Ishikawa (cell line): ENCODE results near the gene ACTR3.

Experiments used
- CEBPB ChIP-seq: IDR thresholded peaks from 2 replicates; pipeline ENCODE4 v1.6.1; 2012
- CREB1 ChIP-seq: IDR thresholded peaks from 2 replicates; pipeline ENCODE4 v1.6.1; 2012; ENCODE audit warnings: low read depth
- EGR1 ChIP-seq: IDR thresholded peaks from 2 replicates; pipeline ENCODE4 v1.6.1; 2012
- EP300 ChIP-seq: IDR thresholded peaks from 2 replicates; pipeline ENCODE4 v1.6.1; 2012; ENCODE audit warnings: borderline replicate concordance
- FOXM1 ChIP-seq: IDR thresholded peaks from 2 replicates; pipeline ENCODE4 v1.6.1; 2012; ENCODE audit warnings: low read depth, borderline replicate concordance
- NFIC ChIP-seq: IDR thresholded peaks from 2 replicates; pipeline ENCODE4 v1.6.1; 2012
- RAD21 ChIP-seq: IDR thresholded peaks from 2 replicates; pipeline ENCODE4 v1.6.1; 2012; ENCODE audit warnings: low read depth
- TAF1 ChIP-seq: IDR thresholded peaks from 2 replicates; pipeline ENCODE4 v1.6.1; 2012; ENCODE audit warnings: low read depth, mild to moderate bottlenecking
- TCF12 ChIP-seq: IDR thresholded peaks from 2 replicates; pipeline ENCODE4 v1.6.1; 2012; ENCODE audit warnings: low read depth
- TEAD4 ChIP-seq: IDR thresholded peaks from 2 replicates; pipeline ENCODE4 v1.6.1; 2012
- YY1 ChIP-seq: IDR thresholded peaks from 2 replicates; pipeline ENCODE4 v1.6.1; 2012; ENCODE audit warnings: low read depth
- ZBTB7A ChIP-seq: IDR thresholded peaks from 2 replicates; pipeline ENCODE4 v1.6.1; 2012; ENCODE audit warnings: low read depth
- TF ChIP-seq, protein P1 (sequence below): IDR thresholded peaks from 2 replicates; pipeline ENCODE4 v1.6.1; 2012
- TF ChIP-seq, protein P2 (sequence below): IDR thresholded peaks from 2 replicates; pipeline ENCODE4 v1.6.1; 2012; ENCODE audit warnings: low read depth, mild to moderate bottlenecking
- TF ChIP-seq, protein P3 (sequence below): IDR thresholded peaks from 2 replicates; pipeline ENCODE4 v1.6.1; 2012

The ACTR3 gene

DNA sequence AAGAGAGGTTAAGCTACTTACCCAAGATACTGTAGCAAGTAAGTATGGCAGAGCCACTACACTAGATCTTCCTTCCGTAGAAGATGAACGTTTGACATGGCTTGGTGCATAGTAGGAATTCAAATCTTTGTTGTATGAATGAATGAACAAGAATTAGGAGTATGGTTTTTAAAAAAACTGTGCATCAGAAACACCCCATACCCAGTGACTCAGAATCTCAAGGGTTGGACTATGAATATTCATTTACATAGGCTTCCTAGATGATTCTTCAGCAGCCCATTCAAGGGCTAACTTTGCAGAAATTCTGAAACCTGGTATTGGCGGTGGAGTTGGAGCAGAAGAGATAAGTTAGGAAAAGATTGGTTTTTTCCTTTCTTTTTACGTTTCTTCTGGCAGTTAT, 5.4 kb downstream of the ACTR3 start:
- no peak for TF ChIP-seq YY1
- no peak for TF ChIP-seq EGR1
- TF ChIP-seq CREB1, result no peak
- no peak for TF ChIP-seq RAD21
- TF ChIP-seq EP300, result no peak
- no peak for TF ChIP-seq ZBTB7A
- TF ChIP-seq, protein P1, sequence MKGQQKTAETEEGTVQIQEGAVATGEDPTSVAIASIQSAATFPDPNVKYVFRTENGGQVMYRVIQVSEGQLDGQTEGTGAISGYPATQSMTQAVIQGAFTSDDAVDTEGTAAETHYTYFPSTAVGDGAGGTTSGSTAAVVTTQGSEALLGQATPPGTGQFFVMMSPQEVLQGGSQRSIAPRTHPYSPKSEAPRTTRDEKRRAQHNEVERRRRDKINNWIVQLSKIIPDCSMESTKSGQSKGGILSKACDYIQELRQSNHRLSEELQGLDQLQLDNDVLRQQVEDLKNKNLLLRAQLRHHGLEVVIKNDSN, result no peak
- TF ChIP-seq NFIC, result no peak
- no peak for TF ChIP-seq TEAD4
- TF ChIP-seq, protein P2, sequence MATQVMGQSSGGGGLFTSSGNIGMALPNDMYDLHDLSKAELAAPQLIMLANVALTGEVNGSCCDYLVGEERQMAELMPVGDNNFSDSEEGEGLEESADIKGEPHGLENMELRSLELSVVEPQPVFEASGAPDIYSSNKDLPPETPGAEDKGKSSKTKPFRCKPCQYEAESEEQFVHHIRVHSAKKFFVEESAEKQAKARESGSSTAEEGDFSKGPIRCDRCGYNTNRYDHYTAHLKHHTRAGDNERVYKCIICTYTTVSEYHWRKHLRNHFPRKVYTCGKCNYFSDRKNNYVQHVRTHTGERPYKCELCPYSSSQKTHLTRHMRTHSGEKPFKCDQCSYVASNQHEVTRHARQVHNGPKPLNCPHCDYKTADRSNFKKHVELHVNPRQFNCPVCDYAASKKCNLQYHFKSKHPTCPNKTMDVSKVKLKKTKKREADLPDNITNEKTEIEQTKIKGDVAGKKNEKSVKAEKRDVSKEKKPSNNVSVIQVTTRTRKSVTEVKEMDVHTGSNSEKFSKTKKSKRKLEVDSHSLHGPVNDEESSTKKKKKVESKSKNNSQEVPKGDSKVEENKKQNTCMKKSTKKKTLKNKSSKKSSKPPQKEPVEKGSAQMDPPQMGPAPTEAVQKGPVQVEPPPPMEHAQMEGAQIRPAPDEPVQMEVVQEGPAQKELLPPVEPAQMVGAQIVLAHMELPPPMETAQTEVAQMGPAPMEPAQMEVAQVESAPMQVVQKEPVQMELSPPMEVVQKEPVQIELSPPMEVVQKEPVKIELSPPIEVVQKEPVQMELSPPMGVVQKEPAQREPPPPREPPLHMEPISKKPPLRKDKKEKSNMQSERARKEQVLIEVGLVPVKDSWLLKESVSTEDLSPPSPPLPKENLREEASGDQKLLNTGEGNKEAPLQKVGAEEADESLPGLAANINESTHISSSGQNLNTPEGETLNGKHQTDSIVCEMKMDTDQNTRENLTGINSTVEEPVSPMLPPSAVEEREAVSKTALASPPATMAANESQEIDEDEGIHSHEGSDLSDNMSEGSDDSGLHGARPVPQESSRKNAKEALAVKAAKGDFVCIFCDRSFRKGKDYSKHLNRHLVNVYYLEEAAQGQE, result no peak
- TF ChIP-seq FOXM1, result no peak

DNA sequence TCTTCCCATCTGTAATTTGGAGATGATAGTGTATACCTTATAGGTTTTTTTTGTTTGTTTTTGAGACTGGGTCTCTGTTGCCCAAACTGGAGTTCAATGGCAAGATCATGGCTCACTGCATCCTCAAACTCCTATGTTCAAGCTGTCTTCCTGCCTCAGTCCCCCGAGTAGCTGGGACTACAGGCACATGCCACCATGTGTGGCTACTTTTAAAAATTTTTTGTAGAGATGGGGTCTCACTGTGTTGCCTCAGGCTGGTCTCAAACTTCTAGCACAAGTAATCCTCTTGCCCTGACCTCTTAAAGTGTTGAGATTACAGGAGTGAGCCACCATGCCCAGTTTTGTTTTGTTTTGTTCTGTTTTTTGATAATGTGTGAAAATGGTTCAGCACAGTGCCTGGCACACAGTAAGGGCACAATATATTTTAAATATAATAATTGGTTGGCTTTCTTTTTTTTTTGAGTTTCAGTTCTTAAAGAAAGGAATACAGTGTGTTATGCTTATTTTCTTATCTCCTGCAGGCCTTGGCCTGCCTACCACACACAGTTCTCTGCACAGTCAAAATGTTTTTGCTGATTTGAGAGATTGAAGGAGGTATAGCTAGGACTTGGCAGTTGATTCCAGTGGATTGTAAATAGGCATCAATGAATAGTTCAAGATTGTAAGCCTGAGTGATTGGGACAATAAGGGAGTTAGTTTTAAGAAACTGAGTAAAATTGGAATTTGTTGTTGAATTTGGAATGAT, 6.1 kb downstream of the ACTR3 start:
- no peak for TF ChIP-seq TAF1
- TF ChIP-seq FOXM1, result no peak
- TF ChIP-seq CEBPB, result no peak
- TF ChIP-seq TEAD4, result no peak
- TF ChIP-seq EP300, result no peak
- TF ChIP-seq YY1, result no peak
- TF ChIP-seq RAD21, result no peak
- TF ChIP-seq, protein P3, sequence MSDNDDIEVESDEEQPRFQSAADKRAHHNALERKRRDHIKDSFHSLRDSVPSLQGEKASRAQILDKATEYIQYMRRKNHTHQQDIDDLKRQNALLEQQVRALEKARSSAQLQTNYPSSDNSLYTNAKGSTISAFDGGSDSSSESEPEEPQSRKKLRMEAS, result no peak
- TF ChIP-seq NFIC, result no peak
- TF ChIP-seq CREB1, result no peak
- no peak for TF ChIP-seq EGR1
- no peak for TF ChIP-seq ZBTB7A
- TF ChIP-seq, protein P1, result no peak

DNA sequence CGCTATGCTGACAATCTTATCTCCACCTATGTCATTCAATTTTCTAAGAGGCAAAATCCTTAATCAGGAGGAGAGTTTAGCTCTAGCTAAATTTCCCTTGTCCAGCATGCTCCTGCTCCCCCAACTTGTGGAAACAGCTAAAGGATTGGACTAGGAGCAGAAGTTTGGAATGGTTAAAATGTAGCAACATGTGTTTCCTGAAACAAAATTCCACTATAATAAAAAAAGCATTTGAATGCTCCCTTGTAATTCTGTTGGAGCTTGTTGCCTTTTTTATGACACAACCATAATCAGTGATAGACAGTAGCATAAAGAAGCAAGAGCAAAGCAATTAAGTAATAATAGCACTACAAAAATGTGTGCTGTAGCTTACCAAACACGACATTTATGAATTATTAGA, 6.9 kb downstream of the ACTR3 start:
- TF ChIP-seq EGR1 (no peak), CEBPB (no peak), NFIC (no peak), TAF1 (no peak), TCF12 (no peak), ZBTB7A (no peak), TEAD4 (no peak), RAD21 (no peak), YY1 (no peak), EP300 (no peak), CREB1 (no peak), FOXM1 (no peak)
- TF ChIP-seq, protein P1, result no peak
- TF ChIP-seq, protein P2, result no peak
- TF ChIP-seq, protein P3, result no peak

DNA sequence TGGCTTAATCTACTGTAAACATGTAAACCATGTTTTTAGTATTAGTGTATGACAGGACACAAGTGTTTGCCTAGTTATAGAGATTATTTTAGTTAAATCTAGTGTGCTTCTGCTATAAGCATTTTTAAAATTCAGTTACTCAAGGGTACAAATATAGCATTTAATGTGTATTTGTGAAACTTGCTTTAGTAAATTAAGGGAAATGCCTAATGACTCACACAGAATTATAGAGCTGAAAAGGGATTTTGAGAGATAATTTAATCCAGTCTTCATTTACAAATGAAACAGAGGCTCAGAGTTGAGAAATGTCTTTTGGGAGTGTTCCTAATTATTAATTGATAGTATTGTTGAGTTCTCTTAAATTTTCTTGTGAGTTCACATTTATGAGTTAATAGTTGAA, 8.2 kb downstream of the ACTR3 start:
- TF ChIP-seq TAF1, result no peak
- TF ChIP-seq, protein P1, result no peak
- TF ChIP-seq, protein P3, result no peak
- no peak for TF ChIP-seq CREB1
- no peak for TF ChIP-seq RAD21
- TF ChIP-seq EGR1, result no peak
- TF ChIP-seq ZBTB7A, result no peak
- no peak for TF ChIP-seq TCF12
- no peak for TF ChIP-seq NFIC
- TF ChIP-seq CEBPB, result no peak
- no peak for TF ChIP-seq EP300
- no peak for TF ChIP-seq TEAD4

DNA sequence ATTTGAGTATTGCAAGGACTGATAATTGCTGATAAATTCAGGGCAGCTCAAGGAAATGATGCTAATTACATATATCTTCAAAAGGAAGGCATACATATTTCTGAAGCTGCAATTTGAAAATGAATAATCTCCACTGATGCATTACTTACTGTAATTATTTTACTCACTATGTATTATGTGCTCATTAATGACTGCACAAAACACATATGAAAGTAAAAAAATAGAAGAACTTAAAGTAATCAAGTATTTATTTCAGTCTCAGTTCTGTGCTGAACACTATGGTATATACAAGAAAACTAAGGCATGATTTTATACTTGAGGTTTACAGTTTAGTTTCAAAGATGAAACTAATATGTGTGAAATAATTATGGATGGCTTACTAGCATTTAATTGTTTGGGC, 9.3 kb downstream of the ACTR3 start:
- TF ChIP-seq ZBTB7A (no peak), FOXM1 (no peak), NFIC (no peak)
- TF ChIP-seq, protein P3, result no peak
